SK-N-SH treated with all-trans-retinoic acid at 6 μM for 48 hours (cell line): ENCODE data around the gene NLRP8.

ENCODE experiments used
- ATAC-seq: fragments of 200-7000 bp; cut with Tn5 transposase; 3 replicates; pipeline ENCODE4 v1.9.1; 2020; ENCODE audit warnings: mild to moderate bottlenecking, moderate library complexity
- ARNTL ChIP-seq: fragments of 450-650 bp; formaldehyde crosslinking; IDR thresholded peaks from 2 replicates; pipeline ENCODE4 v1.5.0; 2020; ENCODE audit warnings: low read depth, mild to moderate bottlenecking, moderate library complexity, borderline replicate concordance
- BACH2 ChIP-seq: fragments of 250-450 bp; sonication (Bioruptor Pico); IDR thresholded peaks from 2 replicates; pipeline ENCODE4 v1.9.0; 2021; ENCODE audit warnings: mild to moderate bottlenecking, borderline replicate concordance
- CREB5 ChIP-seq: fragments of 250-450 bp; sonication (Bioruptor Pico); IDR thresholded peaks from 2 replicates; pipeline ENCODE4 v1.5.1; 2020; ENCODE audit warnings: low read depth, mild to moderate bottlenecking, moderate library complexity
- CSDC2 ChIP-seq: fragments of 250-450 bp; sonication (Bioruptor Pico); IDR thresholded peaks from 2 replicates; pipeline ENCODE4 v1.5.0; 2020; ENCODE audit warnings: mild to moderate bottlenecking, moderate library complexity
- CSRNP3 ChIP-seq: fragments of 250-450 bp; sonication (Bioruptor Pico); IDR thresholded peaks from 2 replicates; pipeline ENCODE4 v1.5.1; 2021; ENCODE audit warnings: mild to moderate bottlenecking, moderate library complexity
- ESRRG ChIP-seq: fragments of 250-450 bp; sonication (Bioruptor Pico); IDR thresholded peaks from 2 replicates; pipeline ENCODE4 v1.6.1; 2021; ENCODE audit warnings: mild to moderate bottlenecking
- GLIS3 ChIP-seq: fragments of 250-450 bp; sonication (Bioruptor Pico); IDR thresholded peaks from 2 replicates; pipeline ENCODE4 v1.5.0; 2020; ENCODE audit warnings: mild to moderate bottlenecking, moderate library complexity
- ISL1 ChIP-seq: fragments of 250-450 bp; sonication (Bioruptor Pico); IDR thresholded peaks from 2 replicates; pipeline ENCODE4 v2.1.2; 2022; ENCODE audit warnings: mild to moderate bottlenecking, moderate library complexity
- OSR1 ChIP-seq: fragments of 250-450 bp; sonication (Bioruptor Pico); IDR thresholded peaks from 2 replicates; pipeline ENCODE4 v1.8.0; 2022; ENCODE audit warnings: moderate library complexity, mild to moderate bottlenecking, inconsistent platforms
- PPARA ChIP-seq: fragments of 250-450 bp; sonication (Bioruptor Pico); IDR thresholded peaks from 2 replicates; pipeline ENCODE4 v1.5.0; 2020; ENCODE audit warnings: mild to moderate bottlenecking, borderline replicate concordance
- RARB ChIP-seq: fragments of 250-450 bp; sonication (Bioruptor Pico); IDR thresholded peaks from 2 replicates; pipeline ENCODE4 v1.8.0; 2021; ENCODE audit warnings: mild to moderate bottlenecking, moderate library complexity
- TCF4 ChIP-seq: fragments of 250-450 bp; sonication (Bioruptor Pico); IDR thresholded peaks from 2 replicates; pipeline ENCODE4 v1.8.0; 2021; ENCODE audit warnings: mild to moderate bottlenecking, moderate library complexity, borderline replicate concordance
- ZC3H10 ChIP-seq: fragments of 250-450 bp; sonication (Bioruptor Pico); IDR thresholded peaks from 2 replicates; pipeline ENCODE4 v1.5.1; 2021; ENCODE audit warnings: mild to moderate bottlenecking, moderate library complexity
- ZFP3 ChIP-seq: fragments of 250-450 bp; sonication (Bioruptor Pico); IDR thresholded peaks from 2 replicates; pipeline ENCODE4 v1.5.0; 2020; ENCODE audit warnings: mild to moderate bottlenecking, moderate library complexity
- ZFP30 ChIP-seq: fragments of 450-650 bp; formaldehyde crosslinking; IDR thresholded peaks from 2 replicates; pipeline ENCODE4 v1.5.0; 2022; ENCODE audit warnings: mild to moderate bottlenecking, moderate library complexity
- ZNF565 ChIP-seq: fragments of 450-650 bp; formaldehyde crosslinking; conservative IDR thresholded peaks from 2 replicates; pipeline ENCODE4 v1.5.0; 2020; ENCODE audit warnings: low read depth, mild to moderate bottlenecking, moderate library complexity
- ZNF70 ChIP-seq: fragments of 450-650 bp; formaldehyde crosslinking; IDR thresholded peaks from 2 replicates; pipeline ENCODE4 v1.5.0; 2020; ENCODE audit warnings: mild to moderate bottlenecking, moderate library complexity
- ZNF8 ChIP-seq: fragments of 450-650 bp; formaldehyde crosslinking; IDR thresholded peaks from 2 replicates; pipeline ENCODE4 v1.5.0; 2020; ENCODE audit warnings: mild to moderate bottlenecking, moderate library complexity
- TF ChIP-seq, protein P1 (sequence below): fragments of 250-450 bp; sonication (Bioruptor Pico); IDR thresholded peaks from 2 replicates; pipeline ENCODE4 v1.5.0; 2020; ENCODE audit warnings: mild to moderate bottlenecking, moderate library complexity
- TF ChIP-seq, protein P2 (sequence below): fragments of 250-450 bp; sonication (Bioruptor Pico); IDR thresholded peaks from 2 replicates; pipeline ENCODE4 v1.8.0; 2020; ENCODE audit warnings: mild to moderate bottlenecking, moderate library complexity, borderline replicate concordance
- TF ChIP-seq, protein P3 (sequence below): fragments of 250-450 bp; sonication (Bioruptor Pico); IDR thresholded peaks from 2 replicates; pipeline ENCODE4 v1.8.0; 2021; ENCODE audit warnings: low read depth, mild to moderate bottlenecking, moderate library complexity, borderline replicate concordance

Gene NLRP8

GRCh38 chr19:55902080-55902751 lies 45.4 kb upstream of the NLRP8 start:
- no peak for ATAC-seq
- TF ChIP-seq ZFP3 (CRISPR knock-in tag) (no peak), RARB (CRISPR knock-in tag) (no peak), ZNF8 (CRISPR knock-in tag) (no peak), CREB5 (CRISPR knock-in tag) (no peak), ARNTL (CRISPR knock-in tag) (no peak), ISL1 (CRISPR knock-in tag) (no peak), ZNF565 (CRISPR knock-in tag) (no peak), TCF4 (no peak), CSRNP3 (no peak)
- TF ChIP-seq, protein P1, sequence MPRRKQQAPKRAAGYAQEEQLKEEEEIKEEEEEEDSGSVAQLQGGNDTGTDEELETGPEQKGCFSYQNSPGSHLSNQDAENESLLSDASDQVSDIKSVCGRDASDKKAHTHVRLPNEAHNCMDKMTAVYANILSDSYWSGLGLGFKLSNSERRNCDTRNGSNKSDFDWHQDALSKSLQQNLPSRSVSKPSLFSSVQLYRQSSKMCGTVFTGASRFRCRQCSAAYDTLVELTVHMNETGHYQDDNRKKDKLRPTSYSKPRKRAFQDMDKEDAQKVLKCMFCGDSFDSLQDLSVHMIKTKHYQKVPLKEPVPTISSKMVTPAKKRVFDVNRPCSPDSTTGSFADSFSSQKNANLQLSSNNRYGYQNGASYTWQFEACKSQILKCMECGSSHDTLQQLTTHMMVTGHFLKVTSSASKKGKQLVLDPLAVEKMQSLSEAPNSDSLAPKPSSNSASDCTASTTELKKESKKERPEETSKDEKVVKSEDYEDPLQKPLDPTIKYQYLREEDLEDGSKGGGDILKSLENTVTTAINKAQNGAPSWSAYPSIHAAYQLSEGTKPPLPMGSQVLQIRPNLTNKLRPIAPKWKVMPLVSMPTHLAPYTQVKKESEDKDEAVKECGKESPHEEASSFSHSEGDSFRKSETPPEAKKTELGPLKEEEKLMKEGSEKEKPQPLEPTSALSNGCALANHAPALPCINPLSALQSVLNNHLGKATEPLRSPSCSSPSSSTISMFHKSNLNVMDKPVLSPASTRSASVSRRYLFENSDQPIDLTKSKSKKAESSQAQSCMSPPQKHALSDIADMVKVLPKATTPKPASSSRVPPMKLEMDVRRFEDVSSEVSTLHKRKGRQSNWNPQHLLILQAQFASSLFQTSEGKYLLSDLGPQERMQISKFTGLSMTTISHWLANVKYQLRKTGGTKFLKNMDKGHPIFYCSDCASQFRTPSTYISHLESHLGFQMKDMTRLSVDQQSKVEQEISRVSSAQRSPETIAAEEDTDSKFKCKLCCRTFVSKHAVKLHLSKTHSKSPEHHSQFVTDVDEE (CRISPR knock-in tag) = no peak
- TF ChIP-seq, protein P2, sequence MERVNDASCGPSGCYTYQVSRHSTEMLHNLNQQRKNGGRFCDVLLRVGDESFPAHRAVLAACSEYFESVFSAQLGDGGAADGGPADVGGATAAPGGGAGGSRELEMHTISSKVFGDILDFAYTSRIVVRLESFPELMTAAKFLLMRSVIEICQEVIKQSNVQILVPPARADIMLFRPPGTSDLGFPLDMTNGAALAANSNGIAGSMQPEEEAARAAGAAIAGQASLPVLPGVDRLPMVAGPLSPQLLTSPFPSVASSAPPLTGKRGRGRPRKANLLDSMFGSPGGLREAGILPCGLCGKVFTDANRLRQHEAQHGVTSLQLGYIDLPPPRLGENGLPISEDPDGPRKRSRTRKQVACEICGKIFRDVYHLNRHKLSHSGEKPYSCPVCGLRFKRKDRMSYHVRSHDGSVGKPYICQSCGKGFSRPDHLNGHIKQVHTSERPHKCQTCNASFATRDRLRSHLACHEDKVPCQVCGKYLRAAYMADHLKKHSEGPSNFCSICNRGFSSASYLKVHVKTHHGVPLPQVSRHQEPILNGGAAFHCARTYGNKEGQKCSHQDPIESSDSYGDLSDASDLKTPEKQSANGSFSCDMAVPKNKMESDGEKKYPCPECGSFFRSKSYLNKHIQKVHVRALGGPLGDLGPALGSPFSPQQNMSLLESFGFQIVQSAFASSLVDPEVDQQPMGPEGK (CRISPR knock-in tag) = no peak

DNA sequence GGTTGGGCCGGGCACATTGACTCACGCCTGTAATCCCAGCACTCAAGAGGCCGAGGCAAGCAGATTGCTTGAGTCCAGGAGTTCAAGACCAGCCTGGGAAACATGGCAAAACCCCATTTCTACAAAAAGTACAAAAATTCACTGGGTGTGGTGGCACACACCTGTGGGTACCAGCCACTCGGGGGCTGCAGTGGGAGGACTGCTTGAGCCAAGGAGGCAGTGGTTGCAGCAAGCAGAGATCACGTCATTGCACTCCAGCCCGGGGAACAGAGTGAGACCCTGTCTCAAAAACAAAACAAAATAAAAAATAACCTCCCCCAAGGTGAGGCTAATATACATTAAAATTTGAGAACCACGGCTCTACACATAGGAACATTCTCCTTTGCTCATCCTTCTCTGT lies 40.3 kb upstream of the NLRP8 start:
- TF ChIP-seq, protein P1 (CRISPR knock-in tag) = no peak
- no peak for TF ChIP-seq ISL1 (CRISPR knock-in tag)
- no peak for TF ChIP-seq BACH2 (CRISPR knock-in tag)
- no peak for TF ChIP-seq ZC3H10 (CRISPR knock-in tag)
- TF ChIP-seq ZFP30 = no peak
- TF ChIP-seq, protein P3, sequence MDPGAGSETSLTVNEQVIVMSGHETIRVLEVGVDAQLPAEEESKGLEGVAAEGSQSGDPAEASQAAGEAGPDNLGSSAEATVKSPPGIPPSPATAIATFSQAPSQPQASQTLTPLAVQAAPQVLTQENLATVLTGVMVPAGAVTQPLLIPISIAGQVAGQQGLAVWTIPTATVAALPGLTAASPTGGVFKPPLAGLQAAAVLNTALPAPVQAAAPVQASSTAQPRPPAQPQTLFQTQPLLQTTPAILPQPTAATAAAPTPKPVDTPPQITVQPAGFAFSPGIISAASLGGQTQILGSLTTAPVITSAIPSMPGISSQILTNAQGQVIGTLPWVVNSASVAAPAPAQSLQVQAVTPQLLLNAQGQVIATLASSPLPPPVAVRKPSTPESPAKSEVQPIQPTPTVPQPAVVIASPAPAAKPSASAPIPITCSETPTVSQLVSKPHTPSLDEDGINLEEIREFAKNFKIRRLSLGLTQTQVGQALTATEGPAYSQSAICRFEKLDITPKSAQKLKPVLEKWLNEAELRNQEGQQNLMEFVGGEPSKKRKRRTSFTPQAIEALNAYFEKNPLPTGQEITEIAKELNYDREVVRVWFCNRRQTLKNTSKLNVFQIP (CRISPR knock-in tag) = no peak
- TF ChIP-seq CSDC2 (CRISPR knock-in tag) = no peak
- TF ChIP-seq TCF4 = no peak
- TF ChIP-seq CREB5 (CRISPR knock-in tag) = no peak
- no peak for TF ChIP-seq OSR1
- no peak for TF ChIP-seq ZFP3 (CRISPR knock-in tag)
- no peak for TF ChIP-seq GLIS3
- no peak for TF ChIP-seq ZNF8 (CRISPR knock-in tag)
- no peak for TF ChIP-seq ZNF70
- TF ChIP-seq, protein P2 (CRISPR knock-in tag) = no peak
- no peak for TF ChIP-seq RARB (CRISPR knock-in tag)
- TF ChIP-seq PPARA (CRISPR knock-in tag) = no peak
- TF ChIP-seq ZNF565 (CRISPR knock-in tag) = no peak
- TF ChIP-seq ESRRG (CRISPR knock-in tag) = no peak
- no peak for ATAC-seq
